Measurements from ENCODE around the gene SORBS1. TPM values are rescaled to one million over a fixed set of nuclear protein-coding genes. Genes with fewer than 3 reads are reported as not detected.

SORBS1 gene
- total RNA-seq, 1 donor from 2014 or later = 0.69 TPM

DNA sequence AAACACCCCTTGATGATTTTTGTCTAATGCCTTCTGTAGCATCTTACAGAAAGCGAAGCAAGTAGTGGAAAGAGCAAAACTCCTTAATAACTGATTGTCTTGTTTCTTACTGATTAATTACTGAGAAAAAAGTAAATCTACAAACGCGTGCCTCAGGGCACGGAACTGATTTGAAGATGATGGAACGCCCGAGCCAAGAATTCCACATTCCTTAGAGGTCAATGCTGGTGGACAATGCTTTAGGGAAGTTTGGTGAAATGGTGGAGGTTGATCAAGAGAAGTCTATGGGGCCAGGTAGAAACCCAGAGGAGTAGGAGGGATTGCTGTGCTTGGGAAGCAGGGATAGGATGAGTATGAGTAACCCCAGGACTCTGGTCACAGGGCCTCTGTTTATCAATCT, 5.0 kb upstream of the SORBS1 start:
- intact Hi-C loops (cut with micrococcal nuclease) = loop anchor here (10.0 kb wide), 2 partner anchors 321 to 1021 kb away; partner anchors contain the start of gene HELLS

DNA sequence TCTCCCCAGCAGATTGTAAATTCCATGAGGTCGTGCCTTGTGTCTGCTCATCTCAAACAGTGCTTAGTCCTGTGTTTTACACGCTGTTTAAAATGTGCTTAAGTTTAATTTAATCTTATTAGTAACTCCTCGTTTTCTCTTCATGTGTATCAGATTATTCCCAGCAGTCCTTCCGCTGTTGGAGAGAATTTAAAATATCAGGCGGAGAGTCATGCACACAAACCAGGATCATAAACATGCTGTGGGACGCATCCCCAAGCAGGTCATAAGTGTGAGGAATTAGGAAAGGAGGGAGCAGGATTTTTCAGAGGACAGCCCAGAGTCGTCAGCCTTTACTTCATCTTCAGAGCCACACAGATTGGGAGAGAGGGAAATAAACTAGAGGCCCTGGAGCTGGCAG, 4.2 kb upstream of the SORBS1 start:
- intact Hi-C loops (cut with micrococcal nuclease) = loop anchor here (10.0 kb wide), 2 partner anchors 321 to 1021 kb away; partner anchors contain the start of gene HELLS

- intact Hi-C loops (cut with micrococcal nuclease) = loop anchor here (5.0 to 10.0 kb wide), 4 partner anchors 187 to 1202 kb away; partner anchors contain the start of genes HELLS and NOC3L
Observed at GRCh38 chr10:95564291-95564690, 3.1 kb upstream of the SORBS1 start.

GRCh38 chr10:95562341-95562965, 1.3 kb upstream of the SORBS1 start:
- intact Hi-C loops (cut with micrococcal nuclease) = loop anchor here (5.0 to 10.0 kb wide), 4 partner anchors 185 to 1200 kb away; partner anchors contain the start of genes HELLS and NOC3L

GRCh38 chr10:95561864-95562177, 650 bp upstream of the SORBS1 start:
- intact Hi-C loops (cut with micrococcal nuclease) = loop anchor here (1.0 to 10.0 kb wide), 12 partner anchors 94 to 1269 kb away; partner anchors contain the start of genes ALDH18A1, HELLS, NOC3L and PDLIM1

- intact Hi-C loops (cut with micrococcal nuclease) = loop anchor here (1.0 to 10.0 kb wide), 13 partner anchors 96 to 1270 kb away; partner anchors contain the start of genes ALDH18A1, CCNJ, HELLS and NOC3L
Observed at GRCh38 chr10:95560278-95561176, 644 bp downstream of the SORBS1 start.

GRCh38 chr10:95559896-95560277, 1.3 kb downstream of the SORBS1 start:
- intact Hi-C loops (cut with micrococcal nuclease) = loop anchor here (1.0 to 10.0 kb wide), 8 partner anchors 183 to 1271 kb away; partner anchors contain the start of genes CCNJ, HELLS, NOC3L and ZNF518A

- intact Hi-C loops (cut with micrococcal nuclease) = no loop called here
Observed at GRCh38 chr10:95559471-95559870, 1.7 kb downstream of the SORBS1 start.

- intact Hi-C loops (cut with micrococcal nuclease) = no loop called here
Observed at GRCh38 chr10:95558593-95559320, 2.4 kb downstream of the SORBS1 start.

GRCh38 chr10:95556994-95557767, 4.0 kb downstream of the SORBS1 start:
- intact Hi-C loops (cut with micrococcal nuclease) = no loop called here

DNA sequence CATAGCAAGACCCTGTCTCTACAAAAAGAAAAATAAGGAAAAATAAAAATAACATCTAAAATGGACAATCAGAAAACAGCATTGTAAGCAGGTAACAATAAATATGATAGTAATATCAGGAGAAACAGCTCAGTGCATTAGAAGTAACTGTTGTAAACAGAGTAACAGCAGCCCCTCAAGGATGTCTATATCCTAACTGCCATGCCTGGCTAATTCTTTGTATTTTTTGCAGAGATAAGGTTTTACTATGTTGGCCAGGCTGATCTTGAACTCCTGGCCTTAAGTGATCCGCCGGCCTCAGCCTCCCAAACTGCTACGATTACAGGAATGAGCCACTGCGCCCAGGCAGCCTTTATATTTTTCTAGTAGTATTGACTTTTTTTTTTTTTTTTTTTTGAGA, 7.5 kb downstream of the SORBS1 start:
- intact Hi-C loops (cut with micrococcal nuclease) = no loop called here

DNA sequence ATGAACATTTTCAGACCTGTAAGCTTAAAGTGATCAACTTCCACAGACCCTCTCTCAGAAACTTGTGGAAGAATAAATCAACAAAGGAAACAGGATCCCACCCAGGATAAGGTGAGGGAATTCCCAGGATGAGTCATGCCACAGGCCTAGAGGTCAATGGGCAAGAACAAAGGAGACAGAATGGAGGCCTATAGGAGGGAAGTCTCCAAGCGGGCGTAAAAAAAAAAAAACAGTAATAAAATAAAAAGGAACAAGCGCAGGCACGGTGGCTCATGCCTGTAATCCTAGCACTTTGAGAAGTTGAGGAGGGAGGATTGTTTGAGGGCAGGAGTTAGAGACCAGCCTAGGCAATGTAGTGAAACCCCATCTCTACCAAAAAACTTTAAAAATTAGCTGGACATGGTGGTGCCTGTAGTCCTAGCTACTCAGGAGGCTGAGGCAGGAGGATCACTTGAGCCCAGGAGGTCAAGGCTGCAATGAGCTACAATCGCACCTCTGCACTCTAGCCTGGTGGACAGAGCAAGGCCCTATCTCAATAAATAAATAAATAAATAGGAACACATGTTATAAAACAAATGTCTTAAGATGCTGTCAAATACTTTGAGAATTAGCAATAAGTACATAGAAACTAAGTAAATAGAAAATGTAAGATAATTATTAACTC, 8.4 kb downstream of the SORBS1 start:
- intact Hi-C loops (cut with micrococcal nuclease) = no loop called here

- intact Hi-C loops (cut with micrococcal nuclease) = no loop called here
Observed at GRCh38 chr10:95550073-95550672, 11.0 kb downstream of the SORBS1 start.

DNA sequence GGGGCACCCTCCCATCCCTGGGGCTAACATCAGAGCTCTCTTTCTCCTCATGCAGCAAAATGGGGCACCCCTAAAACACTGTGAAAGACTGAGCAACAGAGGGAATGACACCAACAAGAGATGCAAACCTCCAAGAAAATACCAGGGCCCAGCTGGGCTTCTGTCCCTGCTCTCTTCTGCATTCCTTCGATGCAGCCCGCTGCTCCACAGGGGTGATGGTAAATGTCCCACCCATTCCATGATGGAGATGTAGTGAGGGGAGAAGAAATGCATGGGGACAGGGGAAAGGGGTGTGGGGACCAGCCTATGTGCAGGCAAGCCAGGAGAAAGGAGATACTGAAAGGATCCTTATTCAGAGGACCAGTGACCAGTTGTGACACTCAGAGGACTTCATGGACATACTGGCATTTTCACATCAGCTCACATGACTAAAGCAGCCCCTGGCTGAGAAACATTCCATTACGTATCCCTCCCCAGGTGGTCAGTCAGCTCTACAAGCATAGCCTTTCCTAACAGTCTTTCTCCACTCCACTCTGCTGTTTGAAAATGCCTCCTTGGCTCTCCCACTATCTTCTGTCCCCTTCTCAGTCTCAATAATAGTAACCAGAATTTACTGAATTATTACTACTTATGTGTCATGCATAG, 13.3 kb downstream of the SORBS1 start:
- intact Hi-C loops (cut with micrococcal nuclease) = no loop called here

GRCh38 chr10:95547197-95547596, 14.0 kb downstream of the SORBS1 start:
- intact Hi-C loops (cut with micrococcal nuclease) = no loop called here

DNA sequence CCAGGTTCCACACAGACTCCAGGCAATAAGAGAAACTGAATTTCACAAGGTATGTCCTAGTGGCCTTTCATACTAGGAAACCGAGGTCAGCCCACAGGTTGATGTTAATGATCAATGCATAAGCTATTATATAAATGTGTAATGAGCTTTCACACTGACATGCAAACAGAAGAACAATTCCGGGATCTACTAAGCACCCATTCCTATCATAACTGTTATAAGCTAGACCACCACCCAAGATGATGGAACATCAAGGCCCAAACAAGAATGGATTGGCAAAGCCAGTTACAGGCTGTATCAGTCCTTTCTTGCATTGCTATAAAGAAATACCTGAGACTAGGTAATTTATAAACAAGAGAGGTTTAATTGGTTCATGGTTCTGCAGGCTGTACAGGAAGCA, 15.2 kb downstream of the SORBS1 start:
- intact Hi-C loops (cut with micrococcal nuclease) = no loop called here

DNA sequence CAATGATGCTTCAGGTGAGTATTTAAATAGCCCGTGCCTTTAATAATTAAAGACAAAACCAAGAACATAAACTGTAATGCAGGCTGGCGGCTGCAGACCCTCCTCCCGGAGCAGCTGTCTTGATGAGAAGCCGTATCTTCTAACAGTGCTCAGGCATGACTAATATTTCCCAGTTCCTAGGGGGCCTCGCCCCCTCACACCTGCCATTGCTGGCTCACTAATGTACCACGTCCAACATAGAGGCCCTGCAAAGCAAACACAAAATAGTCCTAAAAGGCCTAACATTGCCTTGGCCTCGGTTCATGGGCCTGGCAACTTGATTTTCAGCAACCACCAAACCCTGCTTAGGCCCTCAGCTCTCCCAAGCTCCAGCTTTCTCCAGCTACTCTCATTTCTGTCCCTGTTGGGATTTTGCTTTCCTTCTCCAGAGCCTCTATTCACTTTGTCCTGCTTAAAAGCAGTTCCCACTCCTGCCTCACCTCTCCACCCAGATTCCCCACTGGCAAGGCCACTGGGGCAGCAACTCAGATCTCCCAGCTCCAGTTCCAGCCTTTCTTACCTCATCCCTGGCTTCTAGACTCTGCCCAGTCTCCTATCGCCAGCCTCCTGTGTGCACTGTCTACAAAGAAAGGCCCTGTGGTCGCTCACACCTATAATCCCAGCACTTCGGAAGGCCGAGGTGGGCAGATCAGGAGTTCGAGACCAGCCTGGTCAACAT, 16.2 kb downstream of the SORBS1 start:
- intact Hi-C loops (cut with micrococcal nuclease) = no loop called here

- intact Hi-C loops (cut with micrococcal nuclease) = no loop called here
Observed at GRCh38 chr10:95543459-95543858, 17.7 kb downstream of the SORBS1 start.

DNA sequence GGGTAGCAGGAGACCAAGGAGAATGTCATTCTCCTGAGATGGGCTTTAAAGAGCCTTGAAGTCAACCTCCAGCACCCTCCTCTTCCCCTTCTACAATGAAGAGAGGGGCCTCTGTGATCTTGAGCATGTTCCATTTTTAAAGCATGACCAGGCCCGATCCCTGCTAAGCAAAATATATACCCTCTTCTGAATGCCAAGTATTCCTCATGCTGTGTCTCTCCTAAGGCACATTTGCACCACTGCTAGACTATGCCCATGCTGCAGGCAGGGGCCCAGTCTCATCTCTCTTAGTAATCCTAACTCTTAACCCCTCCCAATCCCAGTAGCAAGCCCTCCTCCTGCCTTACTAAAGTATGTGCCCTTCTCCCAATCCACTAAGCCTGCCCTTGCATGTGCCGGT, 18.4 kb downstream of the SORBS1 start:
- intact Hi-C loops (cut with micrococcal nuclease) = no loop called here
